Smooth muscle cell (in vitro differentiated cells): Measurements from ENCODE around the gene ABHD11. TPM values are rescaled to one million over a fixed set of nuclear protein-coding genes. Genes with fewer than 3 reads are reported as not detected.

Experiments
- DNase-seq: peaks from one replicate; lab custom pipeline; 2025; ENCODE audit not compliant: unreplicated experiment; lab: John Stamatoyannopoulos, UW
- H2AFZ ChIP-seq: fragments of 200-600 bp; sonication (generic); 2 replicates; pipeline ENCODE4 v1.6.0; 2016; ENCODE audit warnings: antibody characterized with exemption, low read depth, mild to moderate bottlenecking
- H3F3A ChIP-seq: fragments of 200-600 bp; sonication (generic); 2 replicates; pipeline ENCODE4 v1.6.0; 2017; ENCODE audit warnings: antibody characterized with exemption, low read depth
- H3K27ac ChIP-seq: fragments of 200-600 bp; sonication (generic); 2 replicates; pipeline ENCODE4 v1.5.1; 2016; ENCODE audit warnings: low read depth, mild to moderate bottlenecking
- H3K27me3 ChIP-seq: fragments of 200-600 bp; sonication (generic); 2 replicates; pipeline ENCODE4 v1.6.1; 2016; ENCODE audit warnings: low read depth, mild to moderate bottlenecking
- H3K36me3 ChIP-seq: fragments of 200-600 bp; sonication (generic); 2 replicates; pipeline ENCODE4 v1.5.1; 2016; ENCODE audit warnings: low read depth
- H3K4me1 ChIP-seq: fragments of 200-600 bp; sonication (generic); 2 replicates; pipeline ENCODE4 v1.5.1; 2016; ENCODE audit warnings: low read depth
- H3K4me2 ChIP-seq: fragments of 200-600 bp; sonication (generic); 2 replicates; pipeline ENCODE4 v1.6.0; 2016; ENCODE audit warnings: mild to moderate bottlenecking
- H3K4me3 ChIP-seq: fragments of 200-600 bp; sonication (generic); 2 replicates; pipeline ENCODE4 v1.5.1; 2016; ENCODE audit warnings: mild to moderate bottlenecking
- H3K79me2 ChIP-seq: fragments of 200-600 bp; sonication (generic); 2 replicates; pipeline ENCODE4 v1.6.0; 2016; ENCODE audit warnings: low read depth, mild to moderate bottlenecking
- H3K9ac ChIP-seq: fragments of 200-600 bp; sonication (generic); 2 replicates; pipeline ENCODE4 v1.6.0; 2016; ENCODE audit warnings: low read depth
- H3K9me3 ChIP-seq: fragments of 200-600 bp; sonication (generic); replicated peaks from 2 replicates; pipeline ENCODE4 v1.5.1; 2016; ENCODE audit warnings: low read depth
- H4K20me1 ChIP-seq: fragments of 200-600 bp; sonication (generic); 2 replicates; pipeline ENCODE4 v1.6.0; 2016; ENCODE audit warnings: low read depth
- WGBS: methylation state at CpG from one replicate; pipeline ENCODE4 v1.1.7; 2016; ENCODE audit warnings: low lambda C conversion rate; 5-methylcytosine and 5-hydroxymethylcytosine counted together
- polyA plus RNA-seq: library from polyadenylated mRNA; unstranded; fragments of >200 nt; fragmentation: Nextera tagmentation; extraction: Ambion mirVana; gene quantifications from 2 replicates; pipeline ENCODE4 v1.2.1, GENCODE V29; 2016
- total RNA-seq: library from RNA; depleted of rRNA; stranded (reverse); fragments of >200 nt; gene quantifications from 2 replicates; pipeline ENCODE4 v1.2.3, GENCODE V29; 2014
- TF ChIP-seq, protein P1 (sequence below): fragments of 200-600 bp; sonication (generic); IDR thresholded peaks from 2 replicates; pipeline ENCODE4 v1.5.1; 2017; ENCODE audit warnings: borderline replicate concordance, mild to moderate bottlenecking, antibody characterized with exemption; ENCODE audit not compliant: insufficient read depth, poor library complexity, severe bottlenecking

ABHD11 gene
- total and polyA plus RNA-seq, 2 experiments from 2014 or later = 14.1 to 16.5 TPM

DNA sequence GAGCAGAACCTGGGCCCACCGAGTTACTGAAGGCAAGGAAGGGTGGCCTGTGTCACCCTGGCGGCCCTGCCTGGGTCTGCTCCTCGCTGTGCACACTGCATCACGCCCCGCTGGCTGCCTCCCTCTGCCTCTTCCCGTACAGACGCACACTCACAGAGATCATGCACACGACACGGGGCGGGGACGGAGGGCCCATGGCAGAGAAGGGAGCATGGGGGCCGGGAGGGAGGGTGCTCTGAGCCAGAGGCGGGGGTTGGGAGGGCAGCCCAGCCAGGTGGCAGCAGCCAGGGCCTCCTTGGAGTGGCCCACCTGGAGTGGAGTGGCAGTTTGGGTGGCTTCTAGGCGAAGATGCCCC is 38.6 kb downstream of the ABHD11 start:
- H3K36me3 ChIP-seq = no peaks in the 10 kb centered on the region
- H2AFZ ChIP-seq = no peak overlapping the region
- H3K27me3 ChIP-seq = no peaks in the 10 kb centered on the region
- TF ChIP-seq, protein P1, sequence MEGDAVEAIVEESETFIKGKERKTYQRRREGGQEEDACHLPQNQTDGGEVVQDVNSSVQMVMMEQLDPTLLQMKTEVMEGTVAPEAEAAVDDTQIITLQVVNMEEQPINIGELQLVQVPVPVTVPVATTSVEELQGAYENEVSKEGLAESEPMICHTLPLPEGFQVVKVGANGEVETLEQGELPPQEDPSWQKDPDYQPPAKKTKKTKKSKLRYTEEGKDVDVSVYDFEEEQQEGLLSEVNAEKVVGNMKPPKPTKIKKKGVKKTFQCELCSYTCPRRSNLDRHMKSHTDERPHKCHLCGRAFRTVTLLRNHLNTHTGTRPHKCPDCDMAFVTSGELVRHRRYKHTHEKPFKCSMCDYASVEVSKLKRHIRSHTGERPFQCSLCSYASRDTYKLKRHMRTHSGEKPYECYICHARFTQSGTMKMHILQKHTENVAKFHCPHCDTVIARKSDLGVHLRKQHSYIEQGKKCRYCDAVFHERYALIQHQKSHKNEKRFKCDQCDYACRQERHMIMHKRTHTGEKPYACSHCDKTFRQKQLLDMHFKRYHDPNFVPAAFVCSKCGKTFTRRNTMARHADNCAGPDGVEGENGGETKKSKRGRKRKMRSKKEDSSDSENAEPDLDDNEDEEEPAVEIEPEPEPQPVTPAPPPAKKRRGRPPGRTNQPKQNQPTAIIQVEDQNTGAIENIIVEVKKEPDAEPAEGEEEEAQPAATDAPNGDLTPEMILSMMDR = no peak
- no peak overlapping the region for H3K9ac ChIP-seq
- H3K27ac ChIP-seq = no peak overlapping the region
- H4K20me1 ChIP-seq = peaks cover 17% of the 10 kb centered on the region
- no peaks in the 10 kb centered on the region for H3K79me2 ChIP-seq
- WGBS = 97% methylated on average over 14 of the region's 14 CpGs
- no peaks in the 10 kb centered on the region for H3K4me1 ChIP-seq
- H3K9me3 ChIP-seq = no peaks in the 10 kb centered on the region
- H3K4me3 ChIP-seq = no peak overlapping the region
- H3K4me2 ChIP-seq = no peak overlapping the region
- no peaks in the 10 kb centered on the region for H3F3A ChIP-seq
- no peak for DNase-seq

DNA sequence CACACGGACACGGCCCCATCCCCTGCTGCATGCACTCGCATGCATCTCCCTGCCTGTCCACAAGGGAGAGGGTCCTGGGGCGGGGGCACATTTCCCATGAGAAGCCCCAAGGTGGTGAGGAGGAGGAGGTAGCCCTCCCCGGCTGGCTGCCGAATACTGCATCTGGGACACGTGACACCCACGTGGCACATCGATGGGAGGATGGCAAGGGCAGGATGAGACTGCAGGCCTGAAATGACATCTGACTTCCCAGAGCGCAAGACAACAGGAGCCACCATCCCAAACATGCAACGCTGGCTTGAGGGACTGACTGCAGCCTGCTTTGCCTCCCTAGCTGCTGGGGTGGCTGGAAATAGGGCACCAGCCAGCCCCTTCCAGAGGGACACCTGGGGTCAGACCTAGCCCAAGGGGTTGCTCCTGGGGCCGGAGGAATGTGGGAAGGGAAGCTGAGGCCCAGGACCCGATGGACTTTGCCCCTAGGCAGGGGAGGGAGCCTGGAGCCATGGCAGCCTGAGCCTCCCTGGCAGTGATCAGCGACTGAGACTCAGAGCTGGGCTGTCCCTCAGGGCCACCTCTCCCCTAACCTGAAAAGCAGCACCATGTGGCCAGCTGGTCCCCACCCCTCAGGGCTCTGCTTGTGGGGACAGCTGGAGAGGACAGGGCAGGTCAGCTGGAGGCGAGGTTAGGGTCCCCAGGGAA is 39.1 kb downstream of the ABHD11 start:
- Histone ChIP-seq H2AFZ (no peak overlapping the region), H3K4me3 (no peak overlapping the region), H3K79me2 (no peaks in the 10 kb centered on the region), H3F3A (no peaks in the 10 kb centered on the region), H3K9me3 (no peaks in the 10 kb centered on the region), H3K4me1 (no peaks in the 10 kb centered on the region), H3K9ac (no peak overlapping the region), H3K27ac (no peak overlapping the region), H4K20me1 (peaks cover 13% of the 10 kb centered on the region), H3K4me2 (no peak overlapping the region), H3K27me3 (no peaks in the 10 kb centered on the region), H3K36me3 (no peaks in the 10 kb centered on the region)
- TF ChIP-seq, protein P1 = no peak
- DNase-seq = no peak
- 91% methylated on average over 15 of the region's 15 CpGs for WGBS

DNA sequence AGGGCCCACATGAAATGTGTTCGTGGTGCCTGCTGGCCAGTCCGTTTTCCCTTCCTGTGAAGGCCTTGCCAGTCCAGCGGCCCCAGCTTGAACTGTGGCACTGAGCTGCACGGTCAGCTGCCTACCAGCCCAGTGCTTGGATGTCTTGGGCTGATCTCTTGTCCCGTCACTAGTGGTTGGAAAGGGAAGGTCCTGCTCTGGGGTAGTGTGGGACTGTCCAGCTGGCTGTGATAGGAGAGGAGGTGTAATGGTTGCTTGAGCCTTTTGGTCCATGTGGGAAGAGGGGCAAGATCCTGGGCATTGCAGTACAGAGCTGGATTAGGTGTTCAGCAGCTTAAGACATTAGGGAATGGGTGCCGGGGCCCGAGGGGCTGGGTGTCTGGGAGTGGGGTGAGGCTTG is 40.2 kb downstream of the ABHD11 start:
- H3K4me3 ChIP-seq = no peak overlapping the region
- 95% methylated on average over 5 of the region's 7 CpGs for WGBS
- no peaks in the 10 kb centered on the region for H3F3A ChIP-seq
- no peaks in the 10 kb centered on the region for H3K27me3 ChIP-seq
- H3K36me3 ChIP-seq = no peaks in the 10 kb centered on the region
- H2AFZ ChIP-seq = no peak overlapping the region
- peaks cover 5% of the 10 kb centered on the region for H4K20me1 ChIP-seq
- H3K9ac ChIP-seq = no peak overlapping the region
- no peak overlapping the region for H3K27ac ChIP-seq
- H3K9me3 ChIP-seq = no peaks in the 10 kb centered on the region
- TF ChIP-seq, protein P1 = no peak
- no peaks in the 10 kb centered on the region for H3K4me1 ChIP-seq
- H3K4me2 ChIP-seq = no peak overlapping the region
- H3K79me2 ChIP-seq = no peaks in the 10 kb centered on the region
- DNase-seq = no peak

DNA sequence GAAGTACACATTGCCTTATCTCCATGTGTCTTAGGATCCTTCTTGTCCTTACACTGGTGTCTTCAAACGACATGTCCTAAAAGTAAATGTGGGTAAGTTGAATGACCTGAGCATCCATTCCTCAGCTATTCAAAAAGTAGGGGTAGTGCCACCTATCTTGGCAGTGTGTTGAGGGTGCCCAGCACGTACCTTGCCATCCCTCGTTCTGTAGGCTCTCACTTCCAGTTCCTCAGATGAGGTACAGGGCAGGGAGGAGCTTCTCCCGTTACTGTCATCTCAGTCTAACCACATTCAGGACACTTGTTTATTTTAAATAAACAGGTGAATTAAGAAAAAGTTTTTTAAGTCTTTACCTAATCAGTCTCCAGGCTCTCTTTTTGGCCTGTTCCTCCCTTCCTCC is 42.2 kb downstream of the ABHD11 start:
- TF ChIP-seq, protein P1 = no peak
- DNase-seq = no peak
- no peaks in the 10 kb centered on the region for H3K27me3 ChIP-seq
- H2AFZ ChIP-seq = no peak overlapping the region
- no peaks in the 10 kb centered on the region for H3F3A ChIP-seq
- WGBS = 96% methylated on average over 4 of the region's 4 CpGs
- H4K20me1 ChIP-seq = no peaks in the 10 kb centered on the region
- H3K27ac ChIP-seq = no peak overlapping the region
- H3K9ac ChIP-seq = no peak overlapping the region
- no peaks in the 10 kb centered on the region for H3K9me3 ChIP-seq
- H3K79me2 ChIP-seq = no peaks in the 10 kb centered on the region
- no peak overlapping the region for H3K4me2 ChIP-seq
- H3K36me3 ChIP-seq = no peaks in the 10 kb centered on the region
- H3K4me1 ChIP-seq = no peaks in the 10 kb centered on the region
- no peak overlapping the region for H3K4me3 ChIP-seq
